ENCODE results near the gene USP11. TPM values are rescaled to one million over a fixed set of nuclear protein-coding genes. Genes with fewer than 3 reads are reported as not detected.
A peak's percentile ranks its signal among the peaks of the same experiment; 100 is the strongest.

The USP11 gene
- total RNA-seq, 4 donors from 2014 or later: 19.8 to 66.8 (median 27.3) TPM

DNA sequence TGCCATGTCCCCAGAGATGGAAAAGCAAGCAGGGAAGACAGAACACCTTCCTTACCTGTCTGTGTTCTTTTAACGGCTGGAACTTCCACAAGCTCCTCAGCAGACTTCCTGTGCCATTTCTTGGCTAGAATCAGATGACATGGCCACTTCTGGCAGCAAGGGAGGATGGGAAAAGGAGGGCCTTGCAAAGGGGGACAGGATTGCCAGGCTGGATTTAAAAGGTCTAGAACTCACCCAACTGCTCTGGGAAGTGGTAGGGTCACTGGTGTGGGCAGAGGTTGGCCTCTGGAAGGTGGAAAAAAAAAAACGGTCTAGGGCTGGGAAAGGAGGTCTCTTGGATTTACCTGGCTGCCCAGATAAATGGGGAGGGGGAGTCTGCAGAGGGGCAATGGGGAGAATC, 1.6 kb upstream of the USP11 start:
- Histone ChIP-seq H3K4me1 (no peaks in the 10 kb centered on the region), H3K27me3 (no peaks in the 10 kb centered on the region), H3K36me3 (peaks cover 0 to 24% (median 0%) of the 10 kb centered on the region in 3 donors), H3K4me3 (no peak overlapping the region), H3K9me3 (no peaks in the 10 kb centered on the region), H3K27ac (no peak overlapping the region)
- TF ChIP-seq POLR2A (IDR thresholded peaks at IDR 0.05) (no peak), CTCF (IDR thresholded peaks at IDR 0.05) (no peak)
- DNase-seq: peak in 1 of 3 donors; percentile 7

DNA sequence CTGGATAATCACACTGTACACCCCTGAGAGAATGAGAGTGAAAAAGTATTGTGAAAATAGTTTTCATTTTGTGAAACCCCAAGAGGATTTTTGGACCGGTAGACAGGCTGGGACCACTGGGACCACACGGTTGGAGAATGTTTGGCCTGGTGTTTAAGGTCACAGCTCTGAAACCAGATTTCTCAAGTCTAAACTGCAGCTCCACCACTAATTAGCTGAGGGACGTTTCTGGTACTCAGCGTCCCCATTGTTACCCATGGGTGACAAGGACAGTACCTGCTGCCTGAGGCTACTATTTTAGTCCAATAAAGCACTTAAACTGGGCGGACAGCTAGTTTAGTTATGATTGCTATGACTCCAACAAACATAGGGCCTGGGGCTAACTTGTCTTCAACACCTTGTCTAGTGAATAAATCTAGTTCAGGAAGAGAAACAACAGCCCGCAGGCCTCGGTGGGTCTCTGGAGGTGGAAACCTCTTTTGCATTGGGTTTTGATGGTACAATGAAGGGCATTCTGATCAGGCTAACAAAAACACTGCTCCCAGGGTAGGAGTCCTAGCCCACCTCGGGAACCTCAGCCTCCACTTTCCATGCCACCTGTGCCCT, 509 bp upstream of the USP11 start:
- no peak for DNase-seq
- Histone ChIP-seq H3K27me3 (no peaks in the 10 kb centered on the region), H3K9me3 (no peaks in the 10 kb centered on the region), H3K4me3 (peak overlapping the region; percentile 56 to 75 (median 66)), H3K27ac (peak overlapping the region; percentile 90 to 100 (median 96)), H3K4me1 (no peaks in the 10 kb centered on the region), H3K36me3 (peaks cover 0 to 12% (median 0%) of the 10 kb centered on the region in 3 donors)
- TF ChIP-seq POLR2A (IDR thresholded peaks at IDR 0.05) (no peak), CTCF (IDR thresholded peaks at IDR 0.05) (no peak)

- Histone ChIP-seq H3K27ac (peak overlapping the region; percentile 90 to 100 (median 96)), H3K4me3 (peak overlapping the region; percentile 56 to 75 (median 66)), H3K36me3 (peaks cover 0 to 4% (median 0%) of the 10 kb centered on the region in 3 donors), H3K4me1 (no peaks in the 10 kb centered on the region), H3K27me3 (no peaks in the 10 kb centered on the region), H3K9me3 (no peaks in the 10 kb centered on the region)
- DNase-seq: peak; percentile 93 to 98 (median 97)
- no peak for TF ChIP-seq CTCF (IDR thresholded peaks at IDR 0.05)
- peak in 1 of 2 donors; percentile 54 for TF ChIP-seq POLR2A (IDR thresholded peaks at IDR 0.05)
These were observed 714 bp downstream of the USP11 start for GRCh38 chrX:47233333-47234113.

GRCh38 chrX:47234583-47234982, 1.8 kb downstream of the USP11 start:
- DNase-seq: no peak
- Histone ChIP-seq H3K36me3 (no peaks in the 10 kb centered on the region), H3K4me1 (no peaks in the 10 kb centered on the region), H3K4me3 (peak overlapping the region in 2 of 4 donors; percentile 59 to 75), H3K27ac (peak overlapping the region in 3 of 4 donors; percentile 93 to 100 (median 99)), H3K9me3 (no peaks in the 10 kb centered on the region), H3K27me3 (no peaks in the 10 kb centered on the region)
- no peak for TF ChIP-seq CTCF (IDR thresholded peaks at IDR 0.05)
- TF ChIP-seq POLR2A (IDR thresholded peaks at IDR 0.05): no peak

DNA sequence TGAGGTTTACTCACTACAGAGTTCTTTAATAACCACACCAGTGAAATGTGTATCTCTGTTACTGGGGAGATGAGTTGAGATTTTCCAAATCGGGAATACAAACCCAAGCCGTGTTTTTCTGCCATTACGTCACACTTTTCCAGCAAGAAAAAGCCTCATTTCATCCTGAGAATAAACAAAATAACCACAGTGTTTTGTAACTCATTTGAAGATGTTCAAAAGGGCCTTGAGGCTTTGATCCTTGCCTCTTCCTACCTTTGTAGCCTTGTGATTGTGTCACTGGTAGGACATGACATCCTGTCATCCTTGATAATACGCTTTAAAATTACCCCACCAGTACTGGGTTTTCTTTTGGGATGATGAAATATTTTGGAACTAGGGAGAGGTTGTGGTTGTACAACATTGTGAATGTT, 2.9 kb downstream of the USP11 start:
- DNase-seq: no peak
- no peaks in the 10 kb centered on the region for H3K27me3 ChIP-seq
- no peaks in the 10 kb centered on the region for H3K9me3 ChIP-seq
- no peaks in the 10 kb centered on the region for H3K4me1 ChIP-seq
- H3K36me3 ChIP-seq: no peaks in the 10 kb centered on the region
- H3K4me3 ChIP-seq: no peak overlapping the region
- no peak for TF ChIP-seq POLR2A (IDR thresholded peaks at IDR 0.05)
- TF ChIP-seq CTCF (IDR thresholded peaks at IDR 0.05): no peak
- peak overlapping the region in 2 of 4 donors; percentile 30 to 99 for H3K27ac ChIP-seq
